Breast epithelium (tissue), 3 donors: ENCODE measurements around the gene CRYBG2.

ENCODE experiments used
- CTCF ChIP-seq, 3 donors: fragments of 450-650 bp; IDR thresholded peaks; one replicate each; pipeline ENCODE4 v1.5.1; 2016 to 2017; ENCODE audit warnings: antibody characterized with exemption in 3 of 3, mild to moderate bottlenecking in 3 of 3, moderate library complexity in 3 of 3
- POLR2A ChIP-seq: fragments of 450-650 bp; IDR thresholded peaks from one replicate; pipeline ENCODE4 v1.6.1; 2016; ENCODE audit warnings: antibody characterized with exemption, mild to moderate bottlenecking, moderate library complexity
- POLR2AphosphoS5 ChIP-seq, 3 donors: sonication (generic); formaldehyde crosslinking; IDR thresholded peaks; one replicate each; pipeline ENCODE4 v1.6.1; 2017; ENCODE audit warnings: antibody characterized with exemption in 3 of 3

DNA sequence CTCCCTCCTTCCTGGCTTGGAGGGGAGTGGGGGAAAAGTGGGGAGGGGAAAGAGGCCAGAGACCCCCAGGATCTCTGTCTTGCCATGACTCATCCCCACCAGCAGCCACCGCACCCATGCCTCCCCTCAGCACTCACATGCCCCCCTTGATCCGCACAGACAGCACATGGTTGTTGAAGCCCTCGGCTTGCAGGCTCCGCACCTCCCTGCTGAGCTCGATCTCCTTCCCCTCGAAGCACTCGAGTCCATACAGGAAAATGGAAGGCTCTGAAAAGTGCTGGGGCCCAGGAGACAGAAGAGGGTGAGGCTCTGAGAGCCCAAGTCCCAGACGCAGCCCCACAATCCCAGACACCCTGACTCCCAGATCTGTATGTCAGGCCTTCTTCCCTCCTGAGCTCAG is 25.3 kb downstream of the CRYBG2 start:
- TF ChIP-seq CTCF (IDR thresholded peaks at IDR 0.05) = no peak
- no peak for TF ChIP-seq POLR2A
- no peak for TF ChIP-seq POLR2AphosphoS5 (IDR thresholded peaks at IDR 0.05)
